HepG2 (cell line): Measurements from ENCODE around the gene PRSS58.

Experiments
- CTCF ChIP-seq: sonication (generic); formaldehyde crosslinking; IDR thresholded peaks from 2 replicates; pipeline ENCODE4 v1.5.0; 2020; ENCODE audit warnings: mild to moderate bottlenecking, missing genetic modification reagents, moderate library complexity
- EP300 ChIP-seq, 3 experiments: sonication (generic) in 1 of 3; formaldehyde crosslinking in 1 of 3; IDR thresholded peaks; 2 replicates each; pipeline versions ENCODE4 v1.5.1 to v1.6.1; 2011 to 2020; ENCODE audit warnings: low read depth in 2 of 3, low read length in 2 of 3, borderline replicate concordance in 1 of 3, improper control_type of control experiment in 1 of 3, mild to moderate bottlenecking in 1 of 3, missing genetic modification reagents in 1 of 3, moderate library complexity in 1 of 3
- HMGXB4 ChIP-seq, 2 experiments: sonication (generic) in 1 of 2; formaldehyde crosslinking in 1 of 2; IDR thresholded peaks; 2 replicates each; pipeline versions ENCODE4 v1.4.0 to v1.6.1; 2018 to 2020; ENCODE audit warnings: missing genetic modification reagents in 2 of 2, borderline replicate concordance in 1 of 2, low read depth in 1 of 2, mild to moderate bottlenecking in 1 of 2, missing biosample characterization in 1 of 2
- HNRNPLL ChIP-seq: fragments of 200-400 bp; formaldehyde crosslinking; IDR thresholded peaks from 2 replicates; pipeline ENCODE4 v1.6.1; 2017; ENCODE audit warnings: mild to moderate bottlenecking, low read depth, low read length; ENCODE audit not compliant: poor library complexity, severe bottlenecking
- PHF21A ChIP-seq: sonication (generic); formaldehyde crosslinking; IDR thresholded peaks from 2 replicates; pipeline ENCODE4 v1.5.0; 2020; ENCODE audit warnings: mild to moderate bottlenecking, missing genetic modification reagents

GRCh38 chr7:142299237-142299781 is 41.5 kb upstream of the PRSS58 start:
- TF ChIP-seq CTCF (CRISPR knock-in tag) (no peak), EP300 (IDR thresholded peaks at IDR 0.05; ENCODE audit: low read depth in 2 of 2, low read length in 2 of 2) (no peak), EP300 (CRISPR knock-in tag; IDR thresholded peaks at IDR 0.05; ENCODE audit: borderline replicate concordance) (no peak), PHF21A (no peak), HMGXB4 (CRISPR knock-in tag; IDR thresholded peaks at IDR 0.05; ENCODE audit: borderline replicate concordance in 1 of 2, low read depth in 1 of 2) (no peak), HNRNPLL (no peak)
